CD4-positive, alpha-beta T cell treated with Interleukin-10 for 1 hour (primary cell): ENCODE measurements around the gene KIF26B.

Experiments used
- DNase-seq: peaks from one replicate; pipeline ENCODE4 v3.0.0-alpha.2; 2020

The KIF26B gene

GRCh38 chr1:245475961-245476516 lies 321.3 kb downstream of the KIF26B start:
- no peak for DNase-seq

GRCh38 chr1:245477941-245478340 lies 323.2 kb downstream of the KIF26B start:
- DNase-seq = no peak

- DNase-seq = no peak
These were observed 325.8 kb downstream of the KIF26B start for GRCh38 chr1:245480393-245481120.

GRCh38 chr1:245481261-245481660 lies 326.5 kb downstream of the KIF26B start:
- no peak for DNase-seq

- no peak for DNase-seq
These were observed 328.5 kb downstream of the KIF26B start for GRCh38 chr1:245483247-245483646.

- no peak for DNase-seq
These were observed 329.4 kb downstream of the KIF26B start for GRCh38 chr1:245484176-245484575.

GRCh38 chr1:245485996-245486395 lies 331.2 kb downstream of the KIF26B start:
- DNase-seq = no peak

- DNase-seq = no peak
These were observed 332.1 kb downstream of the KIF26B start for GRCh38 chr1:245486775-245487470.

- DNase-seq = no peak
These were observed 333.8 kb downstream of the KIF26B start for GRCh38 chr1:245488346-245489129.

GRCh38 chr1:245489838-245490237 lies 335.1 kb downstream of the KIF26B start:
- DNase-seq = no peak

GRCh38 chr1:245493029-245493428 lies 338.2 kb downstream of the KIF26B start:
- DNase-seq = no peak

GRCh38 chr1:245495681-245496080 lies 340.9 kb downstream of the KIF26B start:
- DNase-seq = no peak

- DNase-seq = no peak
These were observed 345.8 kb downstream of the KIF26B start for GRCh38 chr1:245500546-245500945.

GRCh38 chr1:245501633-245502032 lies 346.8 kb downstream of the KIF26B start:
- no peak for DNase-seq

- no peak for DNase-seq
These were observed 348.8 kb downstream of the KIF26B start for GRCh38 chr1:245503548-245503947.

GRCh38 chr1:245510144-245510543 lies 355.4 kb downstream of the KIF26B start:
- no peak for DNase-seq

- no peak for DNase-seq
These were observed 357.6 kb downstream of the KIF26B start for GRCh38 chr1:245512181-245512888.

- no peak for DNase-seq
These were observed 358.3 kb downstream of the KIF26B start for GRCh38 chr1:245512980-245513578.

- DNase-seq = no peak
These were observed 361.5 kb downstream of the KIF26B start for GRCh38 chr1:245516284-245516759.

GRCh38 chr1:245520611-245521010 lies 365.8 kb downstream of the KIF26B start:
- DNase-seq = no peak

GRCh38 chr1:245526141-245526540 lies 371.4 kb downstream of the KIF26B start:
- DNase-seq = no peak

GRCh38 chr1:245528258-245528635 lies 373.5 kb downstream of the KIF26B start:
- DNase-seq = no peak
